ENCODE results near the gene PAX7.
"Not testable (repeated sequence)": the region's sequence is repeated elsewhere in the genome, so short reads cannot be mapped to it uniquely, and the experiment has no call there.

PAX7 gene

GRCh38 chr1:18739408-18739807 lies 108.8 kb downstream of the PAX7 start:
- TF ChIP-seq CTCF (conservative IDR thresholded peaks at IDR 0.05): no peak
- H3K27ac ChIP-seq: no peak overlapping the region

GRCh38 chr1:18739897-18740296 lies 109.3 kb downstream of the PAX7 start:
- TF ChIP-seq CTCF (conservative IDR thresholded peaks at IDR 0.05): no peak
- no peak overlapping the region for H3K27ac ChIP-seq

GRCh38 chr1:18740617-18741016 lies 110.0 kb downstream of the PAX7 start:
- TF ChIP-seq CTCF (conservative IDR thresholded peaks at IDR 0.05): no peak

GRCh38 chr1:18743233-18743632 lies 112.6 kb downstream of the PAX7 start:
- no peak for TF ChIP-seq CTCF (conservative IDR thresholded peaks at IDR 0.05)
- no peak overlapping the region for H3K27ac ChIP-seq

More at GRCh38 chr1:18740617-18741016, 110.0 kb downstream of the PAX7 start:
- no peak overlapping the region for H3K27ac ChIP-seq

GRCh38 chr1:18744381-18744780 lies 113.7 kb downstream of the PAX7 start:
- not testable (repeated sequence) for H3K27ac ChIP-seq

GRCh38 chr1:18746981-18747380 lies 116.3 kb downstream of the PAX7 start:
- H3K27ac ChIP-seq: no peak overlapping the region
- no peak for TF ChIP-seq CTCF (conservative IDR thresholded peaks at IDR 0.05)

GRCh38 chr1:18747671-18748070 lies 117.0 kb downstream of the PAX7 start:
- no peak overlapping the region for H3K27ac ChIP-seq
- no peak for TF ChIP-seq CTCF (conservative IDR thresholded peaks at IDR 0.05)

GRCh38 chr1:18748435-18748834 lies 117.8 kb downstream of the PAX7 start:
- no peak for TF ChIP-seq CTCF (conservative IDR thresholded peaks at IDR 0.05)
- H3K27ac ChIP-seq: no peak overlapping the region

All from VCaP (cell line).